OCI-LY3 (cell line): Measurements from ENCODE around the gene BIN2.

Experiments used
- H2AFZ ChIP-seq: fragments of 200-600, 300-600 bp; shearing (Covaris generic); 2 replicates; pipeline ENCODE4 v1.6.0; 2014; ENCODE audit warnings: antibody characterized with exemption, low read depth, low read length
- H3K27ac ChIP-seq: fragments of 200-600, 300-600 bp; sonication (generic); 2 replicates; pipeline ENCODE4 v1.5.1; 2014; ENCODE audit warnings: mild to moderate bottlenecking, low read length, moderate library complexity, mixed read lengths
- H3K27me3 ChIP-seq: fragments of 200-600, 300-600 bp; sonication (generic); 2 replicates; pipeline ENCODE4 v1.6.1; 2014; ENCODE audit warnings: low read depth, low read length, mixed read lengths
- H3K36me3 ChIP-seq: fragments of 200-600, 300-600 bp; sonication (generic); replicated peaks from 2 replicates; pipeline ENCODE3; 2014; ENCODE audit warnings: low read depth, low read length, mixed read lengths
- H3K4me1 ChIP-seq: fragments of 300-600, 200-600 bp; sonication (generic); 2 replicates; pipeline ENCODE4 v1.6.1; 2014; ENCODE audit warnings: low read length, mixed read lengths
- H3K4me2 ChIP-seq: fragments of 200-600, 300-600 bp; sonication (generic); 2 replicates; pipeline ENCODE4 v1.6.1; 2014; ENCODE audit warnings: low read length, mixed read lengths
- H3K4me3 ChIP-seq: fragments of 300-600, 200-600 bp; sonication (generic); 2 replicates; pipeline ENCODE4 v1.5.1; 2014; ENCODE audit warnings: antibody characterized with exemption, mild to moderate bottlenecking, low read length, moderate library complexity
- H3K79me2 ChIP-seq: fragments of 300-600, 200-600 bp; shearing (Covaris generic); 2 replicates; pipeline ENCODE4 v1.6.1; 2014; ENCODE audit warnings: mild to moderate bottlenecking, low read length, mixed read lengths
- H3K9ac ChIP-seq: fragments of 300-600, 200-600 bp; shearing (Covaris generic); 2 replicates; pipeline ENCODE4 v1.6.0; 2014; ENCODE audit warnings: mild to moderate bottlenecking, low read length, moderate library complexity
- H3K9me3 ChIP-seq: fragments of 200-600, 300-600 bp; shearing (Covaris generic); 2 replicates; pipeline ENCODE4 v1.6.1; 2014; ENCODE audit warnings: low read length, mixed read lengths; ENCODE audit not compliant: insufficient read depth
- H4K20me1 ChIP-seq: fragments of 200-600, 300-600 bp; sonication (generic); 2 replicates; pipeline ENCODE4 v1.6.1; 2016; ENCODE audit warnings: low read length, mixed read lengths; ENCODE audit not compliant: insufficient read depth
- EZH2phosphoT487 ChIP-seq: fragments of 200-600 bp; shearing (Covaris generic); IDR thresholded peaks from 2 replicates; pipeline ENCODE4 v1.6.1; 2018; ENCODE audit warnings: antibody characterized with exemption, mixed run types, low read depth
- TF ChIP-seq, protein P1 (sequence below): fragments of 200-600, 300-600 bp; sonication (generic); IDR thresholded peaks from 2 replicates; pipeline ENCODE4 v1.5.1; 2014; ENCODE audit warnings: antibody characterized with exemption, low read length, low read depth

The BIN2 gene

DNA sequence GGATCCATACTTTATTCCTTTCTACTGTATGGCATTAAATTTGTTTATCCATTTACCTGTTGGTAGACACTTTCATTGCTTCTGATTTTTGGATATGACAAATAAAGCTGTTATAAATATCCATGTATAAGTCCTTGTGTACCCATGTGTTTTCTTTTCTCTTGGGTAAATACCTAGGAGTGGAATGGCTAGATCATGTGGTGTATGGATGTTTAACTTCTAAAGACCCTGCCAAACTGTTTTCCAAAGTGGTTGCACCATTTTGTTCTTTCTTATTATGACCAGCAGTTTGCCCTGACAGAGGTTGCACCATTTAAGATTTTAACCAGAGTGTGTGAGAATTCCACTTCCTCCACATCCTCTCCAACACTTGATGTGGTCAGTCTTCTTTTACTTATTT, 91.3 kb downstream of the BIN2 start:
- no peak overlapping the region for H3K4me3 ChIP-seq
- H3K4me2 ChIP-seq, result no peak overlapping the region
- H3K9me3 ChIP-seq, result no peaks in the 10 kb centered on the region
- H3K27me3 ChIP-seq, result no peaks in the 10 kb centered on the region
- H3K27ac ChIP-seq, result no peak overlapping the region
- no peak for TF ChIP-seq EZH2phosphoT487
- TF ChIP-seq, protein P1, sequence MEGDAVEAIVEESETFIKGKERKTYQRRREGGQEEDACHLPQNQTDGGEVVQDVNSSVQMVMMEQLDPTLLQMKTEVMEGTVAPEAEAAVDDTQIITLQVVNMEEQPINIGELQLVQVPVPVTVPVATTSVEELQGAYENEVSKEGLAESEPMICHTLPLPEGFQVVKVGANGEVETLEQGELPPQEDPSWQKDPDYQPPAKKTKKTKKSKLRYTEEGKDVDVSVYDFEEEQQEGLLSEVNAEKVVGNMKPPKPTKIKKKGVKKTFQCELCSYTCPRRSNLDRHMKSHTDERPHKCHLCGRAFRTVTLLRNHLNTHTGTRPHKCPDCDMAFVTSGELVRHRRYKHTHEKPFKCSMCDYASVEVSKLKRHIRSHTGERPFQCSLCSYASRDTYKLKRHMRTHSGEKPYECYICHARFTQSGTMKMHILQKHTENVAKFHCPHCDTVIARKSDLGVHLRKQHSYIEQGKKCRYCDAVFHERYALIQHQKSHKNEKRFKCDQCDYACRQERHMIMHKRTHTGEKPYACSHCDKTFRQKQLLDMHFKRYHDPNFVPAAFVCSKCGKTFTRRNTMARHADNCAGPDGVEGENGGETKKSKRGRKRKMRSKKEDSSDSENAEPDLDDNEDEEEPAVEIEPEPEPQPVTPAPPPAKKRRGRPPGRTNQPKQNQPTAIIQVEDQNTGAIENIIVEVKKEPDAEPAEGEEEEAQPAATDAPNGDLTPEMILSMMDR, result no peak
- H2AFZ ChIP-seq, result no peak overlapping the region
- H4K20me1 ChIP-seq, result no peaks in the 10 kb centered on the region
- H3K4me1 ChIP-seq, result no peaks in the 10 kb centered on the region
- no peak overlapping the region for H3K9ac ChIP-seq
- no peaks in the 10 kb centered on the region for H3K79me2 ChIP-seq
- H3K36me3 ChIP-seq, result no peaks in the 10 kb centered on the region
